Neural crest cell (in vitro differentiated cells): ENCODE results near the gene NAALAD2. TPM values are rescaled to one million over a fixed set of nuclear protein-coding genes. Genes with fewer than 3 reads are reported as not detected.

Source experiments
- DNase-seq: peaks from one replicate; pipeline ENCODE4 v3.0.0; 2021; ENCODE audit warnings: low read depth, mixed read lengths, low spot score
- H3K27ac Mint-ChIP-seq: one replicate; pipeline ENCODE4 v1.8.0; 2021; ENCODE audit warnings: mild to moderate bottlenecking, mixed read lengths; ENCODE audit not compliant: unreplicated experiment
- H3K27me3 Mint-ChIP-seq: 2 replicates; pipeline ENCODE4 v1.8.0; 2021; ENCODE audit warnings: low read depth, mild to moderate bottlenecking, mixed read lengths
- H3K36me3 Mint-ChIP-seq: 2 replicates; pipeline ENCODE4 v1.8.0; 2021; ENCODE audit warnings: low read depth, mild to moderate bottlenecking, mixed read lengths
- H3K4me1 Mint-ChIP-seq: 2 replicates; pipeline ENCODE4 v1.8.0; 2021; ENCODE audit warnings: mixed read lengths
- H3K4me3 Mint-ChIP-seq: one replicate; pipeline ENCODE4 v1.8.0; 2021; ENCODE audit warnings: mild to moderate bottlenecking, mixed read lengths
- H3K9me3 Mint-ChIP-seq: 2 replicates; pipeline ENCODE4 v1.8.0; 2021; ENCODE audit warnings: mixed read lengths
- CTCF ChIP-seq: fragments of 200-600 bp; sonication (generic); conservative IDR thresholded peaks from 2 replicates; pipeline ENCODE4 v1.5.0; 2021; ENCODE audit warnings: antibody characterized with exemption, mild to moderate bottlenecking
- total RNA-seq: library from RNA; stranded (reverse); gene quantifications from 2 replicates; pipeline ENCODE4 v1.2.1, GENCODE V29; 2021

Gene NAALAD2
- total RNA-seq, 1 donor from 2014 or later: 16.7 TPM

- peaks cover 33% of the 10 kb centered on the region for H3K4me1 Mint-ChIP-seq
- no peaks in the 10 kb centered on the region for H3K27me3 Mint-ChIP-seq
- no peaks in the 10 kb centered on the region for H3K9me3 Mint-ChIP-seq
- no peak overlapping the region for H3K27ac Mint-ChIP-seq
- H3K36me3 Mint-ChIP-seq: no peaks in the 10 kb centered on the region
- no peak overlapping the region for H3K4me3 Mint-ChIP-seq
- no peak for TF ChIP-seq CTCF
- no peak for DNase-seq
These were observed 82.1 kb downstream of the NAALAD2 start for GRCh38 chr11:90216611-90217010.

GRCh38 chr11:90218606-90219005 lies 84.1 kb downstream of the NAALAD2 start:
- no peak for DNase-seq
- Mint-ChIP-seq H3K27ac (no peak overlapping the region), H3K4me3 (no peak overlapping the region), H3K27me3 (no peaks in the 10 kb centered on the region), H3K9me3 (no peaks in the 10 kb centered on the region), H3K4me1 (peaks cover 47% of the 10 kb centered on the region), H3K36me3 (no peaks in the 10 kb centered on the region)
- TF ChIP-seq CTCF: no peak

GRCh38 chr11:90219438-90219837 lies 85.0 kb downstream of the NAALAD2 start:
- DNase-seq: no peak
- Mint-ChIP-seq H3K4me3 (peak overlapping the region; percentile 45), H3K9me3 (no peaks in the 10 kb centered on the region), H3K27ac (peak overlapping the region; percentile 38), H3K36me3 (no peaks in the 10 kb centered on the region), H3K4me1 (peaks cover 52% of the 10 kb centered on the region), H3K27me3 (no peaks in the 10 kb centered on the region)
- no peak for TF ChIP-seq CTCF

- H3K9me3 Mint-ChIP-seq: no peaks in the 10 kb centered on the region
- H3K27ac Mint-ChIP-seq: no peak overlapping the region
- no peak for TF ChIP-seq CTCF
- no peaks in the 10 kb centered on the region for H3K27me3 Mint-ChIP-seq
- peaks cover 52% of the 10 kb centered on the region for H3K4me1 Mint-ChIP-seq
- no peaks in the 10 kb centered on the region for H3K36me3 Mint-ChIP-seq
- no peak for DNase-seq
- peak overlapping the region; percentile 45 for H3K4me3 Mint-ChIP-seq
These were observed 85.9 kb downstream of the NAALAD2 start for GRCh38 chr11:90220391-90220790.

GRCh38 chr11:90221803-90222458 lies 87.5 kb downstream of the NAALAD2 start:
- TF ChIP-seq CTCF: no peak
- H3K27ac Mint-ChIP-seq: peak overlapping the region; percentile 98
- no peaks in the 10 kb centered on the region for H3K36me3 Mint-ChIP-seq
- DNase-seq: no peak
- no peaks in the 10 kb centered on the region for H3K9me3 Mint-ChIP-seq
- H3K4me3 Mint-ChIP-seq: peak overlapping the region; percentile 97
- H3K4me1 Mint-ChIP-seq: peaks cover 46% of the 10 kb centered on the region
- no peaks in the 10 kb centered on the region for H3K27me3 Mint-ChIP-seq
